Aorta (tissue), 5 donors: ENCODE measurements around the gene JKAMP. TPM values are rescaled to one million over a fixed set of nuclear protein-coding genes. Genes with fewer than 3 reads are reported as not detected.

ENCODE experiments used
- ATAC-seq: fragments of 200-7000 bp; cut with Tn5 transposase; one replicate; pipeline ENCODE4 v1.9.1; 2022; ENCODE audit warnings: moderate library complexity; ENCODE audit not compliant: low FRiP score
- DNase-seq, 2 donors: peaks; one replicate each; pipeline ENCODE4 v3.0.0-alpha.2; 2020
- H3K27ac ChIP-seq, 2 donors: one replicate each; pipeline ENCODE4 v1.5.1; 2013; ENCODE audit warnings: low read length in 2 of 2, mild to moderate bottlenecking in 2 of 2, moderate library complexity in 2 of 2, control low read depth in 1 of 2, inconsistent platforms in 1 of 2, low read depth in 1 of 2
- H3K27me3 ChIP-seq, 2 donors: one replicate each; pipeline ENCODE4 v1.6.1; 2013; ENCODE audit warnings: control low read depth in 1 of 2, low read length in 1 of 2, mild to moderate bottlenecking in 1 of 2, moderate library complexity in 1 of 2; ENCODE audit not compliant: insufficient read depth in 2 of 2, control insufficient read depth in 1 of 2
- H3K36me3 ChIP-seq, 2 donors: one replicate each; pipeline ENCODE4 v1.6.1; 2013; ENCODE audit warnings: control low read depth in 1 of 2, low read length in 1 of 2, mild to moderate bottlenecking in 1 of 2; ENCODE audit not compliant: insufficient read depth in 2 of 2, control insufficient read depth in 1 of 2
- H3K4me1 ChIP-seq, 2 donors: one replicate each; pipeline ENCODE4 v1.6.1; 2013; ENCODE audit warnings: low read length in 2 of 2, control low read depth in 1 of 2, mild to moderate bottlenecking in 1 of 2, moderate library complexity in 1 of 2; ENCODE audit not compliant: insufficient read depth in 2 of 2, control insufficient read depth in 1 of 2
- H3K4me3 ChIP-seq, 2 donors: one replicate each; pipeline ENCODE4 v1.5.1; 2013; ENCODE audit warnings: low read length in 2 of 2, control low read depth in 1 of 2, mild to moderate bottlenecking in 1 of 2
- H3K9me3 ChIP-seq: one replicate; pipeline ENCODE4 v1.6.1; 2013; ENCODE audit warnings: mild to moderate bottlenecking, low read length; ENCODE audit not compliant: control insufficient read depth
- WGBS, 2 donors: extraction: QIAGEN DNeasy Blood & Tissue Kit; methylation state at CpG; one replicate each; pipeline ENCODE4 v1.1.7; 2013; 5-methylcytosine and 5-hydroxymethylcytosine counted together
- intact Hi-C, 2 donors: fragments of 100-400 bp; cut with DNase I; formaldehyde crosslinking; loops; one replicate each; pipeline versions ENCODE4 v1.14.2 to v1.15.0; 2022
- polyA plus RNA-seq, 2 donors: library from polyadenylated mRNA; stranded (reverse); fragments of 200-250 nt; gene quantifications; one replicate each; pipeline ENCODE4 v1.2.3, GENCODE V29; 2013
- total RNA-seq, 2 donors: library from RNA; stranded (reverse); fragmentation: NEBNext Ultra II Directional; extraction: Animal tissue kit (Norgen Biotek cat#: 25700); gene quantifications; one replicate each; pipeline ENCODE4 v1.2.1, GENCODE V29; 2021
- donor health status: healthy with polysubstance abuse.
- donor health status: Bipolar disorder and iron deficiency.
- donor health status: DM: no; HTN: no; CAD: no.
- donor health status: DM: no; HTN: no; CAD: no.
- donor health status: DM: yes; HTN: yes; CAD: no.

JKAMP gene
- total and polyA plus RNA-seq, 4 donors: 19.2 to 54.4 (median 30.6) TPM

GRCh38 chr14:59509101-59509500 lies 24.8 kb downstream of the JKAMP start:
- Histone ChIP-seq H3K9me3 (no peaks in the 10 kb centered on the region), H3K27ac (no peak overlapping the region), H3K4me1 (no peaks in the 10 kb centered on the region), H3K27me3 (no peaks in the 10 kb centered on the region), H3K4me3 (no peak overlapping the region), H3K36me3 (no peaks in the 10 kb centered on the region)
- no peak for DNase-seq
- ATAC-seq: no peak
- intact Hi-C loops: loop anchor here (5.0 to 10.0 kb wide), 4 partner anchors 66 to 388 kb away; partner anchors contain the start of gene CCDC175 (in 1 of the 2)
- WGBS, 2 donors: 80 to 81% methylated on average over 3 of the region's 3 CpGs

GRCh38 chr14:59510001-59510400 lies 25.7 kb downstream of the JKAMP start:
- no peak for DNase-seq
- no peak for ATAC-seq
- Histone ChIP-seq H3K27me3 (no peaks in the 10 kb centered on the region), H3K36me3 (no peaks in the 10 kb centered on the region), H3K4me3 (no peak overlapping the region), H3K9me3 (no peaks in the 10 kb centered on the region), H3K4me1 (no peaks in the 10 kb centered on the region), H3K27ac (no peak overlapping the region)
- intact Hi-C loops: no loop called here
- 82 to 84% methylated on average over 2 of the region's 2 CpGs for WGBS, 2 donors

- Histone ChIP-seq H3K4me1 (no peaks in the 10 kb centered on the region), H3K4me3 (no peak overlapping the region), H3K36me3 (no peaks in the 10 kb centered on the region), H3K9me3 (no peaks in the 10 kb centered on the region), H3K27ac (no peak overlapping the region), H3K27me3 (no peaks in the 10 kb centered on the region)
- no peak for DNase-seq
- intact Hi-C loops: no loop called here
- ATAC-seq: no peak
- WGBS, 2 donors: 47 to 48% methylated on average over 3 of the region's 3 CpGs
Observed at GRCh38 chr14:59510966-59511365, 26.6 kb downstream of the JKAMP start.

GRCh38 chr14:59511916-59512575 lies 27.7 kb downstream of the JKAMP start:
- H3K36me3 ChIP-seq: no peaks in the 10 kb centered on the region
- no peaks in the 10 kb centered on the region for H3K9me3 ChIP-seq
- no peaks in the 10 kb centered on the region for H3K27me3 ChIP-seq
- intact Hi-C loops: no loop called here
- no peak overlapping the region for H3K4me3 ChIP-seq
- ATAC-seq (no peak), DNase-seq (no peak)
- H3K27ac ChIP-seq: no peak overlapping the region
- 81 to 86% methylated on average over 4 of the region's 4 CpGs for WGBS, 2 donors
- no peaks in the 10 kb centered on the region for H3K4me1 ChIP-seq

- Histone ChIP-seq H3K4me3 (no peak overlapping the region), H3K27me3 (no peaks in the 10 kb centered on the region), H3K27ac (no peak overlapping the region), H3K36me3 (no peaks in the 10 kb centered on the region), H3K9me3 (no peaks in the 10 kb centered on the region), H3K4me1 (no peaks in the 10 kb centered on the region)
- DNase-seq (no peak), ATAC-seq (no peak)
- 90 to 92% methylated on average over 3 of the region's 3 CpGs for WGBS, 2 donors
- intact Hi-C loops: no loop called here
Observed at GRCh38 chr14:59520224-59520623, 35.9 kb downstream of the JKAMP start.

- Histone ChIP-seq H3K27me3 (no peaks in the 10 kb centered on the region), H3K9me3 (peaks cover 5% of the 10 kb centered on the region), H3K4me3 (no peak overlapping the region), H3K36me3 (no peaks in the 10 kb centered on the region), H3K27ac (no peak overlapping the region), H3K4me1 (no peaks in the 10 kb centered on the region)
- ATAC-seq: no peak
- intact Hi-C loops: no loop called here
- WGBS, 2 donors: 83 to 88% methylated on average over 2 of the region's 2 CpGs
- no peak for DNase-seq
Observed at GRCh38 chr14:59529189-59529588, 44.9 kb downstream of the JKAMP start.

- DNase-seq (no peak), ATAC-seq (no peak)
- Histone ChIP-seq H3K27me3 (no peaks in the 10 kb centered on the region), H3K27ac (no peak overlapping the region), H3K4me1 (no peaks in the 10 kb centered on the region), H3K9me3 (peaks cover 5% of the 10 kb centered on the region), H3K36me3 (no peaks in the 10 kb centered on the region), H3K4me3 (no peak overlapping the region)
- intact Hi-C loops: no loop called here
Observed at GRCh38 chr14:59530349-59530748, 46.0 kb downstream of the JKAMP start.

- Histone ChIP-seq H3K9me3 (peaks cover 5% of the 10 kb centered on the region), H3K36me3 (no peaks in the 10 kb centered on the region), H3K4me3 (no peak overlapping the region), H3K27me3 (no peaks in the 10 kb centered on the region), H3K27ac (no peak overlapping the region), H3K4me1 (no peaks in the 10 kb centered on the region)
- ATAC-seq (no peak), DNase-seq (no peak)
- 64 to 94% methylated on average over 1 of the region's 1 CpG for WGBS, 2 donors
- intact Hi-C loops: no loop called here
Observed at GRCh38 chr14:59532419-59532818, 48.1 kb downstream of the JKAMP start.

GRCh38 chr14:59534361-59534987 lies 50.2 kb downstream of the JKAMP start:
- no peaks in the 10 kb centered on the region for H3K9me3 ChIP-seq
- WGBS, 2 donors: 73 to 78% methylated on average over 7 of the region's 7 CpGs
- no peak overlapping the region for H3K27ac ChIP-seq
- DNase-seq (no peak), ATAC-seq (no peak)
- H3K36me3 ChIP-seq: no peaks in the 10 kb centered on the region
- H3K4me3 ChIP-seq: no peak overlapping the region
- no peaks in the 10 kb centered on the region for H3K27me3 ChIP-seq
- no peaks in the 10 kb centered on the region for H3K4me1 ChIP-seq
- intact Hi-C loops: no loop called here
